HG03354 (cell line): ENCODE results near the gene AFF1.
A peak's percentile ranks its signal among the peaks of the same experiment; 100 is the strongest.
"Not testable (repeated sequence)": the region's sequence is repeated elsewhere in the genome, so short reads cannot be mapped to it uniquely, and the experiment has no call there.

Experiments
- ATAC-seq: cut with Tn5 transposase; IDR thresholded peaks from one replicate; pipeline ENCODE4 v1.9.1; 2021; ENCODE audit warnings: mild to moderate bottlenecking; ENCODE audit not compliant: unreplicated experiment, poor library complexity, severe bottlenecking

AFF1 gene

GRCh38 chr4:87121341-87122065 is 186.7 kb downstream of the AFF1 start:
- ATAC-seq, result no peak

- no peak for ATAC-seq
Measured at GRCh38 chr4:87122252-87122651, 187.4 kb downstream of the AFF1 start.

GRCh38 chr4:87126056-87126455 is 191.2 kb downstream of the AFF1 start:
- no peak for ATAC-seq

- ATAC-seq, result no peak
Measured at GRCh38 chr4:87128006-87128705, 193.3 kb downstream of the AFF1 start.

- ATAC-seq, result no peak
Measured at GRCh38 chr4:87129681-87130080, 194.9 kb downstream of the AFF1 start.

GRCh38 chr4:87130985-87131703 is 196.3 kb downstream of the AFF1 start:
- no peak for ATAC-seq

GRCh38 chr4:87132035-87132434 is 197.2 kb downstream of the AFF1 start:
- no peak for ATAC-seq

GRCh38 chr4:87133183-87133582 is 198.4 kb downstream of the AFF1 start:
- no peak for ATAC-seq

GRCh38 chr4:87134122-87134521 is 199.3 kb downstream of the AFF1 start:
- ATAC-seq, result no peak

- ATAC-seq, result no peak
Measured at GRCh38 chr4:87141428-87141827, 206.6 kb downstream of the AFF1 start.

- no peak for ATAC-seq
Measured at GRCh38 chr4:87144356-87144755, 209.5 kb downstream of the AFF1 start.

GRCh38 chr4:87145934-87146333 is 211.1 kb downstream of the AFF1 start:
- ATAC-seq, result not testable (repeated sequence)

GRCh38 chr4:87147116-87147515 is 212.3 kb downstream of the AFF1 start:
- ATAC-seq, result no peak

GRCh38 chr4:87150498-87151261 is 215.9 kb downstream of the AFF1 start:
- peak; percentile 59 for ATAC-seq

- no peak for ATAC-seq
Measured at GRCh38 chr4:87151730-87152129, 216.9 kb downstream of the AFF1 start.

GRCh38 chr4:87152310-87153041 is 217.7 kb downstream of the AFF1 start:
- ATAC-seq, result no peak

GRCh38 chr4:87153078-87153870 is 218.5 kb downstream of the AFF1 start:
- no peak for ATAC-seq

- ATAC-seq, result no peak
Measured at GRCh38 chr4:87165892-87166291, 231.1 kb downstream of the AFF1 start.
